Stimulated activated CD4-positive, alpha-beta T cell treated with anti-CD3 and anti-CD28 coated beads, Interleukin-15, amount 100 ng/mL, for 1 hour (primary cell): ENCODE results near the gene CNTNAP1.
A peak's percentile ranks its signal among the peaks of the same experiment; 100 is the strongest.
"Not testable (repeated sequence)": the region's sequence is repeated elsewhere in the genome, so short reads cannot be mapped to it uniquely, and the experiment has no call there.

Experiments used
- DNase-seq, 2 donors: peaks; one replicate each; pipeline ENCODE4 v3.0.0-alpha.2; 2020; ENCODE audit warnings: low read depth in 1 of 2, low spot score in 1 of 2

The CNTNAP1 gene

GRCh38 chr17:42681976-42682721 is at the start of gene CNTNAP1:
Gene CNTNAP1 (plus strand): TSS chr17:42682531. CDS start chr17:42682830, 299 bp downstream.
- DNase-seq = no peak

DNA sequence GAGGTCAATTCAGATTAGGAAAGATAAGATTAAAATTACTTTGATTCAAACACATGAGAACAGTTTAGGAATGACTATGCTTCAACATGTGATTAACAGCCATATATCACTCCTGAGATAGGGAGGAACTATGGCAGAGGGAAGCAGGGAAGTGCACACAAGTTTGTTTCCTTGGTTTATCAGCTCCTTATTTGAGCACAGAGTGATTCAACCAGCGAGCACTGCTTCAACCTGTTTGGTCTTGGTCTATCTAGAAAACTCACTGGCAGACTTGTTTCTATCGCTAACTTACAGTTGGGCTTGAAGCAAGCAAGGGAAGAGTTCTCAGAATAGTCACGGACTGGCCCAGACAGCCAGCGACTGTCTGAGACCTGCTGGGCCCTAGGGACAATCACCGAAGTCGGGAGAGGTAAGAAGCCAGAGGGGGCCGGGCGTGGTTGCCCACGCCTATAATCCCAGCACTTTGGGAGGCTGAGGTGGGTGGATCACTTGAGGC is 49.3 kb upstream of the CNTNAP1 start:
- no peak for DNase-seq

GRCh38 chr17:42639525-42640113 is 42.7 kb upstream of the CNTNAP1 start:
- DNase-seq = no peak

- no peak for DNase-seq
Measured at GRCh38 chr17:42640121-42640520, 42.2 kb upstream of the CNTNAP1 start.

DNA sequence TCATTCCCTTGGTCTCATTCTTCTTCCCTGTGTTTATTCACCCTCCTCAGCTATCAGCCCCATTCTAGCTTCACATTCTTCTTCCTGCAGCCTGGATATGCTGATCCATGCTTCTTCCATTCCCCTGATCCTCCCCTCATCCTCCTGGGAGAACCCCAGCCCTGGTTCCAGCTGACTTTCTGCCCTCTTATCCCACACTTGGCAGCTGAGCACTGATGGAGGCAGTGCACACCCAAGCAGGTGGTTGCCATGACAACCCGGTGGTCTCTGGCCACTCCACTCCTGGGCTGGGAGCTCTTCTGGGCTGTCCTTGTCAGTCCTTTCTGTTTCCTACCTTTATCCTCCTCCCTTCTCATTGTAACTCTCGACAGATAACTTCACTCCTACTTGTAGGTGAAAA is 40.0 kb upstream of the CNTNAP1 start:
- no peak for DNase-seq

GRCh38 chr17:42647778-42648177 is 34.6 kb upstream of the CNTNAP1 start:
- DNase-seq = no peak

DNA sequence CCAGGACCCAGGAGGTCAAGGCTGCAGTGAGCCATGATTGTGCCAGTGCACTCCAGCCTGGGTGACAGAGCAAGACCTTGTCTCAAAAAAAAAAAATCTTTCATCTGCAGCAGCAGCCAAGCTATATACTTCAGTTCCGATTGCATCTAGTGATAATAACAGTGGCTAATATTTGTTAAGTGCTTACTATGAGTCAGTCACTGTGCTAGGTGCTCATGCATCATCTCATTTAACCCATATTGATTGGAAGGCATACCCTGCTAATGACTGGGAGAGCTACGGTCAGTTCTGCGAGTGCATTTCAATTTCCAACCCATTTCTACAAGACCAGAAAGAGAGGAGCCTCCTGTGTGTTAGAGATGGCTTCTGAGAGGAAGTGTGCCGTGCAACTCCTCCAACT is 30.9 kb upstream of the CNTNAP1 start:
- DNase-seq = no peak

GRCh38 chr17:42653179-42654124 is 28.9 kb upstream of the CNTNAP1 start:
- no peak for DNase-seq

- no peak for DNase-seq
Measured at GRCh38 chr17:42655528-42655927, 26.8 kb upstream of the CNTNAP1 start.

- DNase-seq = no peak
Measured at GRCh38 chr17:42657824-42658588, 24.3 kb upstream of the CNTNAP1 start.

DNA sequence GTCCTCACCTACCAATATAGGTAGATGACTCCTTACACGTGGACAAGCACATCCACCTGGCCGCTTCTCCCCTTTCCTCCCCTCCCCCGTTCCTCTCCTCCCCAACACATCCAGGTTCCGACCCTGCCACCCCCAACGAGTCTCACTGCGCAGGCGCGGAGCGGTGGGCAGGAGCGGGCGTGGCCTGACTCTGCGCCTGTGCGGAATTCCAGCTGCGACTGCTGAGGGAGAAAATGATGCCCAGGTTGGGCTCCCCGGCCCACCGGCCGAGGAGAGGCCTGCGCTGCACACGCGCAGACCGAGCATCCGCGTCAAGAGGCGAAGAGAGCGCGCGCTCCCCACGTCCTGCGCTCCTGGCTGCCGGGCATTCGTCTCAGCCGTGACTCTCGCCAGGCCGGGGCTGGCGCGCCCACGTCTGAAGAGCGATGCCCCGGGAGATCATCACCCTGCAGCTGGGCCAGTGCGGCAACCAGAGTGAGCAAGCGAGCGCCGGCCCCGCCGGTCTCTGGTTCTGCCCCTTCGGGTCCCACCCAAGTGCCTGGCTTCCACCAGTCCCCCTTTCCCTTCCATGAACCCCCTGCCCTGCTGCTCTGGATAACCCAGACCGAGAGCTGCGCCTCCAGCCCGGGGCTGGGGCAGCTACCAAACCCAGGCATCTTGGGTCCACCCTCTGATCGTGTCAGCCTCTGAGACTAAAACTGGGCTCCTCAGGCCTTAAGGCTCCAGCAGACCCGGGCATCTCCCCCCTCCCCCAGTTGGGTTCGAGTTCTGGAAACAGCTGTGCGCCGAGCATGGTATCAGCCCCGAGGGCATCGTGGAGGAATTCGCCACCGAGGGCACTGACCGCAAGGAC is 23.0 kb upstream of the CNTNAP1 start, which contains the start of gene TUBG2:
Gene TUBG2 (plus strand): TSS at position 206 of the 853 bp plus-strand sequence. CDS start 220 bp downstream, at position 426.
- DNase-seq = peak; percentile 50 to 72

DNA sequence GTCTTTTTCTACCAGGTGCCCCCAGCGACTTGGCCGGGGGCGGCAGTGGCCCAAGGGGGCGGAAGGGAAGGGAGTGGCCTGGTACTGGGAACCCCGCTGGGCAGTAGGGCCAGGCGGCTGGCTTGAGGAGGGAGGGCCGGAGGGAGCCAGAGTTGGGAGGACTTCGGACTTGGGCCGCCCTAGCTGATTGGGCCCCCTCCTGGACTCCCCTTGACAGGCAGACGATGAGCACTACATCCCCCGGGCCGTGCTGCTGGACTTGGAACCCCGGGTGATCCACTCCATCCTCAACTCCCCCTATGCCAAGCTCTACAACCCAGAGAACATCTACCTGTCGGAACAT is 22.4 kb upstream of the CNTNAP1 start:
- not testable (repeated sequence) for DNase-seq

DNA sequence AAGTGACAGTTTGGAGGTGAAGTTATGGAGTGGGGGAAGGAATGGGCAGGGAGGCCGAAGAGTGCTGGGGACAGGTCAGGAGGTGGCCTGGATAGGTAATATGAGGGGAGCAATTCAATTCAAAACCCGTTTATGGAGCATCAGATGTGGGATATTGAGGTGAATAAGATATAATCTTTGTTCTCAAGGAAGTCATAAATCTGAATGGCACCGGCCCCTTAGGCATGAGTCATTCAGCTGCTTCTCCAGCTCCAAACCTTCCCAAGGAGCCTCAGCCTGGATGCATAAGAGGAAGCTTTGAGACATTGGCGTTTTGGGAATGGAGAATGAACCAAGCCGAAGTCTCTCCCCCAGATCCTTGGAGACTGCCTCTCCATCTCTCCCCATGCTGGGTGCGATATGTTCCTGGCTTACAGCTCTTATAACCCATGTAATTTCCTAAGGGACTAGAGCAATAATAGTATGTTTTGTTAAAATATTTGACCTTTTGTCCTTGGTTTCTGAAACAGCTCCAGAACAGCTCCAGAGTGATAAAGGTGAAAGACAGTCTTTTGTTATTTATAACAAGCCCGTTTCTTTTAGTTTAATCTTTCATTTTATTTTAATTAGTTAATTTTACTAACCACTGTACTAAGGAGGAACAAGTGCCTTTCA is 21.5 kb upstream of the CNTNAP1 start:
- no peak for DNase-seq

GRCh38 chr17:42665581-42666001 is 16.7 kb upstream of the CNTNAP1 start:
- DNase-seq = no peak

GRCh38 chr17:42666126-42666525 is 16.2 kb upstream of the CNTNAP1 start:
- DNase-seq = not testable (repeated sequence)

DNA sequence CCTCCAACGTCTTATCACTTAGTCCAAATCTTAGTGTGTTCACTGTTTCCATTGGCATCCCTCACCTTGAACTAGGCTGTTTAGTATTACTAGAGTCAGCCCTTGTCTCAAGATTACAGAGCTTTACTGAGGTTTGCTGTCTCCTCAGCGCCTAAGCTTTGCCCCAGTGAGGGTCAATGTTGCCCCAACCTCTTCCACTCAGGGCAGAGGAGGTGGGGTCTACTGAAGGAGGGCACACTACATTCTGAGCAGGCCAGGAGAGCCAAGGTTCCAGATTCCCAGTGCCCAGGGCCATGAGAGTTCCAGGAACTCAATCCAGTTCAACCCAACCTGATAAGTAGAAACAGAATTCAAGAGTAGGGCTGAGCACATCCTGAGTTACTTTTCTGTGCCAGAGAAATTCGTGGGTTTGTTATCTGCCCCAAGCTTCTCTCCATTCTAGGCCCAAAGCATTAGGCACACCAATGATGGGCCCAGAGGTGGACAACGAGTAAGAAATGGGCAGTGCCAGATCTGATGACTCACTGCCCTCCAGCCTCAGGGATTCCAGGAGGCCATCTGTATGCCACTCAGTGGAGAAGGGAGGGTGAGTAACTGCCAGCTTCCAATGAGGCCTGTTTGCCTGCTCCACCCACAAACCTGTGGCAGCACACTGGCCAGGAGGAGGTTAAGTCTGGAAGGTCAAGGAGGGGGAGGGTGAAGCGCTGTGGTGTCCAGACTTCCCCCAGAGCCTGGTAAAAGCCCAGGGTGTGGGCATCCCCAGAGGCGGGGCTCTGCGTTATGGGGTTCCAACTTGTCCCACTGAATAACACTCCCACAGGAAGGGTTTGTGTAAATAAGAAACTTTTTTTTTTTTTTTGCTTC is 15.0 kb upstream of the CNTNAP1 start:
- no peak for DNase-seq

DNA sequence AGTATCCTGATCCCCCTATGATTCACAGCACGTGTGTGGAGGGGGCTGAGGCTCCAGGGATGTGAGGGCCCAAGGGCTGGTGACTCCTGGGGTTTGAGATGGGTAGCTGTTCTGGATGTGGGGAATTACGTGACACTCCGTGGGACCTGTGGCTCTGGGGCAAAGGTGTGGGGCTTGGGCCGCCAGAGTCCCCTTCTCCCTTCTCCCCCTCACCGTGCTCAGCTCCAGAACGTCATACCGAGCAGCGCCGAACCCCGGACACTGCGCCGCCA is 12.7 kb upstream of the CNTNAP1 start:
- DNase-seq = no peak

DNA sequence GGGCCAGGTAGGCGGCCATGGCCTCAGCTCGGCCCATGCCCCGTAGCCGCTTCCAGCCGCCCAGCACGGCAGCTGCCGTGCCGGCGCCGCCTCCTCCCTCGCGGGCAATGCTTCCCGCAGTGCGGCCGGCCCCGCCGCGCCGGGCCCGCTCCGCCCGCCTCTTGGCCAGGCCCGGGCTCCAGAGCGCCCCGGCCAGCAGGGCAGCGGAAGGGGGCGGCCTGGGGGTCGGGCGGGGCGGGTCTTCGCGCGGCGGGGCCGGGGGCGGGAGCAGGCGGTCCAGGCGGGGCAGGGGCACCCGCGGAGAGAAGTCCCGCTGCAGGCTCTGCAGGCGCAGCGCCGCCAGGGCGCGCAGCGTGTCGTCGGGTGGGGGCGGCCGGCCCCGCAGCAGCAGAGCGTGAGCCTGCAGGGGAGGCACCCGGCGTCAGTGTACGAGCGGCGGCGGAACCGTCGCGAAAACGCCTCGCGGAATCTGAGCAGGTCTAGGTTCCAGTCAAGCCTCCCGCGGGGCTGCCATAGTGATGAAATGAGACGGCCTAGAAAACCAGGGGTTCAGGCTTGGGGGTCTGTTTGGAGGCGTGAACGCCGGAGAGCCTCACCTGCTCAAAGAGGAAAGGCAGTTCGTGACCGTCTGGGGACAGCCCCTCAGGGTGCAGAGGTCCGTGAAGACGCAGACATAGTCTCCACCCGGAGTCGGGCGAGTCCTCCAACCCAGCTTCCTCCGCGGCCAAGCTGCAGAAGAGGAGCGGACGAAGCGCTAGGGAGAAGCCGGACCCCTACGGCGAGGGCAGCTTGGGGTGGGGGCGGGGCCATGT is 12.1 kb upstream of the CNTNAP1 start:
- DNase-seq = no peak
